ENCODE data around the gene MMD. TPM values are rescaled to one million over a fixed set of nuclear protein-coding genes. Genes with fewer than 3 reads are reported as not detected.

Gene MMD
- polyA plus RNA-seq, 1 donor from 2014 or later: 111 TPM

GRCh38 chr17:55442953-55443683 is 21.5 kb upstream of the MMD start:
- no peak overlapping the region for H2AFZ ChIP-seq (ENCODE audit: low read depth, low read length)
- H3K27me3 ChIP-seq (ENCODE audit: insufficient read depth, low read depth, low read length): no peaks in the 10 kb centered on the region

GRCh38 chr17:55442462-55442861 is 20.8 kb upstream of the MMD start:
- Histone ChIP-seq H3K9ac (ENCODE audit: low read length) (no peak overlapping the region), H3K27ac (ENCODE audit: low read length) (no peak overlapping the region), H4K20me1 (ENCODE audit: insufficient read depth) (no peaks in the 10 kb centered on the region), H3K27me3 (ENCODE audit: insufficient read depth, low read depth, low read length) (no peaks in the 10 kb centered on the region), H3K36me3 (ENCODE audit: insufficient read depth, low read length) (no peaks in the 10 kb centered on the region), H3K4me2 (ENCODE audit: low read length) (no peak overlapping the region), H3K79me2 (replicated peaks; ENCODE audit: insufficient read depth, low read length) (no peaks in the 10 kb centered on the region), H3K4me3 (ENCODE audit: low read length) (no peak overlapping the region), H3K9me2 (ENCODE audit: insufficient read depth, low read length) (no peaks in the 10 kb centered on the region), H3K9me3 (ENCODE audit: low read length) (no peaks in the 10 kb centered on the region), H3F3A (ENCODE audit: insufficient read depth, low read length, poor library complexity, severe bottlenecking) (no peaks in the 10 kb centered on the region), H2AFZ (ENCODE audit: low read depth, low read length) (no peak overlapping the region)
- TF ChIP-seq CTCF (IDR thresholded peaks at IDR 0.05; ENCODE audit: poor library complexity, severe bottlenecking) (no peak), SMC3 (conservative IDR thresholded peaks at IDR 0.05; ENCODE audit: poor library complexity) (no peak), MXI1 (conservative IDR thresholded peaks at IDR 0.05; ENCODE audit: poor library complexity, severe bottlenecking) (no peak)

More at GRCh38 chr17:55442953-55443683, 21.5 kb upstream of the MMD start:
- Histone ChIP-seq H3F3A (ENCODE audit: insufficient read depth, low read length, poor library complexity, severe bottlenecking) (no peaks in the 10 kb centered on the region), H4K20me1 (ENCODE audit: insufficient read depth) (no peaks in the 10 kb centered on the region), H3K36me3 (ENCODE audit: insufficient read depth, low read length) (no peaks in the 10 kb centered on the region), H3K79me2 (replicated peaks; ENCODE audit: insufficient read depth, low read length) (no peaks in the 10 kb centered on the region), H3K27ac (ENCODE audit: low read length) (no peak overlapping the region), H3K9ac (ENCODE audit: low read length) (no peak overlapping the region), H3K4me3 (ENCODE audit: low read length) (no peak overlapping the region), H3K9me3 (ENCODE audit: low read length) (no peaks in the 10 kb centered on the region), H3K9me2 (ENCODE audit: insufficient read depth, low read length) (no peaks in the 10 kb centered on the region), H3K4me2 (ENCODE audit: low read length) (no peak overlapping the region)
- TF ChIP-seq CTCF (IDR thresholded peaks at IDR 0.05; ENCODE audit: poor library complexity, severe bottlenecking) (no peak), EP300 (conservative IDR thresholded peaks at IDR 0.05; ENCODE audit: poor library complexity, severe bottlenecking) (no peak), MXI1 (conservative IDR thresholded peaks at IDR 0.05; ENCODE audit: poor library complexity, severe bottlenecking) (no peak), EZH2 (IDR thresholded peaks at IDR 0.05; ENCODE audit: borderline replicate concordance, insufficient read depth, low read length, poor library complexity, severe bottlenecking) (no peak), REST (IDR thresholded peaks at IDR 0.05; ENCODE audit: borderline replicate concordance) (no peak), RAD21 (conservative IDR thresholded peaks at IDR 0.05) (no peak), TAF1 (IDR thresholded peaks at IDR 0.05; ENCODE audit: low read depth) (no peak), POLR2AphosphoS5 (IDR thresholded peaks at IDR 0.05) (no peak), SMC3 (conservative IDR thresholded peaks at IDR 0.05; ENCODE audit: poor library complexity) (no peak)
